ENCODE data around the gene PYM1. TPM values are rescaled to one million over a fixed set of nuclear protein-coding genes. Genes with fewer than 3 reads are reported as not detected.

PYM1 gene
- polyA plus RNA-seq, 1 donor from 2014 or later = 49.3 TPM

DNA sequence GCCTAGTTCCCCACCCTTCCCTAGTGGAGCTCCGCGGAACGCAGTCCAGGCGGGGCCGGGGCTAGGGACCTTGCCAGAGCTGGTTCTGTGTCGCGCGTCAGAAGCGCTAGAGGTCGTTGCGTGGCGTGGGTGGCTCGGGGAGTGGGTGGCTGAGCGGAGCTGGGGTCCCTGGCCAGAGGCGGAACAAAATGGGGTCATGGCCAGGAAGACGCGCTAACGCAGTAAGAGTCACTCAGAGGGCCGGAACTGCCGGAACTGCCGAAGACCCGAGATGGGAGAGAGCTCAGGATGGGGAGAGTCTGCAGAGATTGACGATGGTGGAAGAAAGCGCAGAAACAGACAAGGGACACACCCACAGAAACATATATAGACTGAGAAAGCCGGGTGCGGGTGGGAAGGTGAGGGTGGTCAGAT is 8.1 kb upstream of the PYM1 start:
- no peak overlapping the region for H3K4me2 ChIP-seq (ENCODE audit: low read length)
- H3K79me2 ChIP-seq (replicated peaks; ENCODE audit: insufficient read depth, low read length) = no peaks in the 10 kb centered on the region
- no peaks in the 10 kb centered on the region for H3F3A ChIP-seq (ENCODE audit: insufficient read depth, low read length, poor library complexity, severe bottlenecking)
- no peaks in the 10 kb centered on the region for H3K9me2 ChIP-seq (ENCODE audit: insufficient read depth, low read length)
- no peaks in the 10 kb centered on the region for H4K20me1 ChIP-seq (ENCODE audit: insufficient read depth)
- TF ChIP-seq REST (IDR thresholded peaks at IDR 0.05; ENCODE audit: borderline replicate concordance) (no peak), EZH2 (IDR thresholded peaks at IDR 0.05; ENCODE audit: borderline replicate concordance, insufficient read depth, low read length, poor library complexity, severe bottlenecking) (no peak), TAF1 (IDR thresholded peaks at IDR 0.05; ENCODE audit: low read depth) (no peak), RAD21 (conservative IDR thresholded peaks at IDR 0.05) (no peak), POLR2AphosphoS5 (IDR thresholded peaks at IDR 0.05) (no peak), MXI1 (conservative IDR thresholded peaks at IDR 0.05; ENCODE audit: poor library complexity, severe bottlenecking) (no peak), EP300 (conservative IDR thresholded peaks at IDR 0.05; ENCODE audit: poor library complexity, severe bottlenecking) (no peak), SMC3 (conservative IDR thresholded peaks at IDR 0.05; ENCODE audit: poor library complexity) (no peak)
- TF ChIP-seq, protein P1, sequence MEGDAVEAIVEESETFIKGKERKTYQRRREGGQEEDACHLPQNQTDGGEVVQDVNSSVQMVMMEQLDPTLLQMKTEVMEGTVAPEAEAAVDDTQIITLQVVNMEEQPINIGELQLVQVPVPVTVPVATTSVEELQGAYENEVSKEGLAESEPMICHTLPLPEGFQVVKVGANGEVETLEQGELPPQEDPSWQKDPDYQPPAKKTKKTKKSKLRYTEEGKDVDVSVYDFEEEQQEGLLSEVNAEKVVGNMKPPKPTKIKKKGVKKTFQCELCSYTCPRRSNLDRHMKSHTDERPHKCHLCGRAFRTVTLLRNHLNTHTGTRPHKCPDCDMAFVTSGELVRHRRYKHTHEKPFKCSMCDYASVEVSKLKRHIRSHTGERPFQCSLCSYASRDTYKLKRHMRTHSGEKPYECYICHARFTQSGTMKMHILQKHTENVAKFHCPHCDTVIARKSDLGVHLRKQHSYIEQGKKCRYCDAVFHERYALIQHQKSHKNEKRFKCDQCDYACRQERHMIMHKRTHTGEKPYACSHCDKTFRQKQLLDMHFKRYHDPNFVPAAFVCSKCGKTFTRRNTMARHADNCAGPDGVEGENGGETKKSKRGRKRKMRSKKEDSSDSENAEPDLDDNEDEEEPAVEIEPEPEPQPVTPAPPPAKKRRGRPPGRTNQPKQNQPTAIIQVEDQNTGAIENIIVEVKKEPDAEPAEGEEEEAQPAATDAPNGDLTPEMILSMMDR (IDR thresholded peaks at IDR 0.05; ENCODE audit: poor library complexity, severe bottlenecking) = no peak
- H2AFZ ChIP-seq (ENCODE audit: low read depth, low read length) = no peak overlapping the region
- no peak overlapping the region for H3K27ac ChIP-seq (ENCODE audit: low read length)
- H3K36me3 ChIP-seq (ENCODE audit: insufficient read depth, low read length) = no peaks in the 10 kb centered on the region
- no peak overlapping the region for H3K9ac ChIP-seq (ENCODE audit: low read length)
- no peak overlapping the region for H3K4me3 ChIP-seq (ENCODE audit: low read length)
- no peaks in the 10 kb centered on the region for H3K9me3 ChIP-seq (ENCODE audit: low read length)
- peaks cover 40% of the 10 kb centered on the region for H3K27me3 ChIP-seq (ENCODE audit: insufficient read depth, low read depth, low read length)

DNA sequence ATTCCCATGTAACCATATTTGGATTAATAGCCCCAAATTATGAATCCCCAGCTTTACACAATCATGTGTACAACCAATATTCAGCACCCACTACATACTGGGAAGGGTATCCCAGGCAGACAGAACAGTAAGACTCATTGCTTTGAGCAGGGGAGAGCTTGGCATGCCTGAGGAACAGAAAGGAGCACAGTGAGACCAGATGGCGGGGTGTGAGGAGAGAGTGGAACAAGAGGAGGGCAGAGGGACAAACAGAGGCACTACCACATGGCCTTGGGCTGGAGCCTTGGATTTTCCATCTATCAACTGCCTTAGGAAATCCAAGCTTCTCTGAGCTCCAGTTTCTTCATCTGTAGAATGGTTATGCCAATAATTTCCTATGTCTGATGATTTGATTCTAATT is 7.1 kb upstream of the PYM1 start:
- Histone ChIP-seq H2AFZ (ENCODE audit: low read depth, low read length) (no peak overlapping the region), H3K4me3 (ENCODE audit: low read length) (no peak overlapping the region), H3K9me3 (ENCODE audit: low read length) (no peaks in the 10 kb centered on the region), H4K20me1 (ENCODE audit: insufficient read depth) (no peaks in the 10 kb centered on the region), H3K27ac (ENCODE audit: low read length) (no peak overlapping the region), H3K9ac (ENCODE audit: low read length) (no peak overlapping the region), H3K9me2 (ENCODE audit: insufficient read depth, low read length) (no peaks in the 10 kb centered on the region), H3K36me3 (ENCODE audit: insufficient read depth, low read length) (no peaks in the 10 kb centered on the region), H3K27me3 (ENCODE audit: insufficient read depth, low read depth, low read length) (peaks cover 40% of the 10 kb centered on the region), H3K4me2 (ENCODE audit: low read length) (no peak overlapping the region), H3F3A (ENCODE audit: insufficient read depth, low read length, poor library complexity, severe bottlenecking) (no peaks in the 10 kb centered on the region), H3K79me2 (replicated peaks; ENCODE audit: insufficient read depth, low read length) (peaks cover 3% of the 10 kb centered on the region)
- TF ChIP-seq POLR2AphosphoS5 (IDR thresholded peaks at IDR 0.05) = no peak
- TF ChIP-seq EP300 (conservative IDR thresholded peaks at IDR 0.05; ENCODE audit: poor library complexity, severe bottlenecking) = no peak
- no peak for TF ChIP-seq TAF1 (IDR thresholded peaks at IDR 0.05; ENCODE audit: low read depth)
- no peak for TF ChIP-seq REST (IDR thresholded peaks at IDR 0.05; ENCODE audit: borderline replicate concordance)
- TF ChIP-seq SMC3 (conservative IDR thresholded peaks at IDR 0.05; ENCODE audit: poor library complexity) = no peak
- no peak for TF ChIP-seq MXI1 (conservative IDR thresholded peaks at IDR 0.05; ENCODE audit: poor library complexity, severe bottlenecking)
- TF ChIP-seq, protein P1 (IDR thresholded peaks at IDR 0.05; ENCODE audit: poor library complexity, severe bottlenecking) = no peak
- no peak for TF ChIP-seq EZH2 (IDR thresholded peaks at IDR 0.05; ENCODE audit: borderline replicate concordance, insufficient read depth, low read length, poor library complexity, severe bottlenecking)
- TF ChIP-seq RAD21 (conservative IDR thresholded peaks at IDR 0.05) = no peak
